SK-N-MC (cell line): Measurements from ENCODE around the gene EXOC3L4.

Experiments
- DNase-seq: peaks from one replicate; pipeline ENCODE4 v3.0.0-alpha.2; 2011; ENCODE audit warnings: low read depth, low spot score
- H3K27ac ChIP-seq: fragments of 200-600 bp; sonication (generic); 2 replicates; pipeline ENCODE4 v1.5.1; 2016; ENCODE audit warnings: mixed run types
- H3K36me3 ChIP-seq: fragments of 200-600 bp; sonication (generic); 2 replicates; pipeline ENCODE4 v1.6.1; 2017; ENCODE audit warnings: antibody characterized with exemption, low read length, mixed read lengths; ENCODE audit not compliant: insufficient read depth
- H3K4me3 ChIP-seq: fragments of 200-600 bp; sonication (generic); 2 replicates; pipeline ENCODE4 v1.5.1; 2016
- H3K9ac ChIP-seq: fragments of 200-600 bp; sonication (generic); 2 replicates; pipeline ENCODE4 v1.8.0; 2017; ENCODE audit warnings: mixed run types, mixed read lengths; ENCODE audit not compliant: insufficient read length
- H3K9me3 ChIP-seq: fragments of 200-600 bp; sonication (generic); 2 replicates; pipeline ENCODE4 v1.6.1; 2017; ENCODE audit warnings: low read depth, mild to moderate bottlenecking, antibody characterized with exemption, low read length, moderate library complexity, mixed read lengths
- EZH2 ChIP-seq: fragments of 200-600 bp; sonication (generic); IDR thresholded peaks from one replicate; pipeline ENCODE4 v1.6.1; 2017; ENCODE audit warnings: antibody characterized with exemption
- FOXP2 ChIP-seq: optimal IDR thresholded peaks from 2 replicates; pipeline ENCODE3; 2011; ENCODE audit warnings: mild to moderate bottlenecking, moderate library complexity; ENCODE audit not compliant: insufficient read depth; ENCODE audit errors: extremely low read length, control extremely low read depth
- POLR2AphosphoS5 ChIP-seq: IDR thresholded peaks from 2 replicates; pipeline ENCODE4 v1.6.1; 2012; ENCODE audit warnings: mild to moderate bottlenecking, low read depth, low read length, borderline replicate concordance

Gene EXOC3L4

GRCh38 chr14:103067231-103067954, 27.1 kb upstream of the EXOC3L4 start:
- Histone ChIP-seq H3K9ac (no peak overlapping the region), H3K4me3 (no peak overlapping the region), H3K36me3 (no peaks in the 10 kb centered on the region), H3K9me3 (no peaks in the 10 kb centered on the region), H3K27ac (no peak overlapping the region)
- no peak for TF ChIP-seq EZH2
- no peak for TF ChIP-seq FOXP2
- DNase-seq, result no peak

- Histone ChIP-seq H3K27ac (no peak overlapping the region), H3K36me3 (no peaks in the 10 kb centered on the region), H3K4me3 (no peak overlapping the region), H3K9ac (no peak overlapping the region), H3K9me3 (no peaks in the 10 kb centered on the region)
- TF ChIP-seq FOXP2 (no peak), POLR2AphosphoS5 (no peak), EZH2 (no peak)
- no peak for DNase-seq
These were observed 26.0 kb upstream of the EXOC3L4 start for GRCh38 chr14:103068351-103069073.

GRCh38 chr14:103070263-103070885, 24.2 kb upstream of the EXOC3L4 start:
- no peak for DNase-seq
- Histone ChIP-seq H3K36me3 (no peaks in the 10 kb centered on the region), H3K4me3 (no peak overlapping the region), H3K27ac (no peak overlapping the region), H3K9me3 (no peaks in the 10 kb centered on the region), H3K9ac (no peak overlapping the region)
- TF ChIP-seq EZH2, result no peak
- no peak for TF ChIP-seq POLR2AphosphoS5
- TF ChIP-seq FOXP2, result no peak

- DNase-seq, result no peak
- no peak overlapping the region for H3K9ac ChIP-seq
These were observed 23.5 kb upstream of the EXOC3L4 start for GRCh38 chr14:103070971-103071542.

GRCh38 chr14:103071544-103072251, 22.8 kb upstream of the EXOC3L4 start:
- no peak overlapping the region for H3K9ac ChIP-seq
- no peak for DNase-seq
- no peaks in the 10 kb centered on the region for H3K9me3 ChIP-seq
- no peak overlapping the region for H3K27ac ChIP-seq
- TF ChIP-seq POLR2AphosphoS5 (no peak), EZH2 (no peak), FOXP2 (no peak)
- no peaks in the 10 kb centered on the region for H3K36me3 ChIP-seq
- no peak overlapping the region for H3K4me3 ChIP-seq

More at GRCh38 chr14:103070971-103071542, 23.5 kb upstream of the EXOC3L4 start:
- H3K9me3 ChIP-seq, result no peaks in the 10 kb centered on the region
- no peak overlapping the region for H3K4me3 ChIP-seq
- TF ChIP-seq POLR2AphosphoS5, result no peak
- TF ChIP-seq FOXP2, result no peak
- H3K36me3 ChIP-seq, result no peaks in the 10 kb centered on the region
- no peak overlapping the region for H3K27ac ChIP-seq

- H3K4me3 ChIP-seq, result no peak overlapping the region
- DNase-seq, result no peak
- H3K27ac ChIP-seq, result no peak overlapping the region
- H3K36me3 ChIP-seq, result no peaks in the 10 kb centered on the region
- no peak for TF ChIP-seq FOXP2
- no peak for TF ChIP-seq EZH2
- TF ChIP-seq POLR2AphosphoS5, result no peak
- H3K9ac ChIP-seq, result no peak overlapping the region
- H3K9me3 ChIP-seq, result no peaks in the 10 kb centered on the region
These were observed 21.7 kb upstream of the EXOC3L4 start for GRCh38 chr14:103072595-103073366.

- no peak for DNase-seq
- TF ChIP-seq FOXP2, result no peak
- no peak for TF ChIP-seq EZH2
- TF ChIP-seq POLR2AphosphoS5, result no peak
- Histone ChIP-seq H3K36me3 (no peaks in the 10 kb centered on the region), H3K27ac (no peak overlapping the region), H3K9me3 (no peaks in the 10 kb centered on the region), H3K9ac (no peak overlapping the region), H3K4me3 (no peak overlapping the region)
These were observed 21.1 kb upstream of the EXOC3L4 start for GRCh38 chr14:103073367-103073875.
